Measurements from ENCODE around the gene SYT15.
"Not testable (repeated sequence)": the region's sequence is repeated elsewhere in the genome, so short reads cannot be mapped to it uniquely, and the experiment has no call there.

Gene SYT15

DNA sequence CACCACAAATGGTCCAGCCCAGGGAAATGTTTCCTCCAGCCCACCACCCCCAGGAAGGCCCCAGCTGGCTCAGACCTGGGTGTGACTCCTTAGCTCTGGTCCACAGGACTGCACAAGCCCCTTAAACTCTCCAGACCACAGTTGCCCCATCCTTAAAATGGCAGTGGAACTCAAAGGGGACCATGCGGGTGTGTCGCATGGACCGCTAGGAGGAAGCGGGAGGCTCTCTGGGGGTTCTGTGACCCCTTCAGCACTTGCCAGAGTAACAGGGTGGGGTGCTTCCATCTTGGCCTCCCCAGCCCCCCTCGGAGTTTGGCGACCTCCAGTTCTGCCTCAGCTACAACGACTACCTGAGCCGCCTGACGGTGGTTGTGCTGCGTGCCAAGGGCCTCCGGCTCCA, 5.3 kb downstream of the SYT15 start:
- H3K9ac ChIP-seq (ENCODE audit: insufficient read length); H3K27ac ChIP-seq; DNase-seq (ENCODE audit: low read depth, low spot score); H3K36me3 ChIP-seq (ENCODE audit: insufficient read depth, low read length); H3K4me3 ChIP-seq; H3K9me3 ChIP-seq (ENCODE audit: low read depth, low read length): not testable (repeated sequence)

- DNase-seq (ENCODE audit: low read depth, low spot score); H3K9me3 ChIP-seq (ENCODE audit: low read depth, low read length); H3K27ac ChIP-seq; H3K36me3 ChIP-seq (ENCODE audit: insufficient read depth, low read length); H3K4me3 ChIP-seq; H3K9ac ChIP-seq (ENCODE audit: insufficient read length): not testable (repeated sequence)
These were observed 6.3 kb downstream of the SYT15 start for GRCh38 chr10:46585246-46585645.

DNA sequence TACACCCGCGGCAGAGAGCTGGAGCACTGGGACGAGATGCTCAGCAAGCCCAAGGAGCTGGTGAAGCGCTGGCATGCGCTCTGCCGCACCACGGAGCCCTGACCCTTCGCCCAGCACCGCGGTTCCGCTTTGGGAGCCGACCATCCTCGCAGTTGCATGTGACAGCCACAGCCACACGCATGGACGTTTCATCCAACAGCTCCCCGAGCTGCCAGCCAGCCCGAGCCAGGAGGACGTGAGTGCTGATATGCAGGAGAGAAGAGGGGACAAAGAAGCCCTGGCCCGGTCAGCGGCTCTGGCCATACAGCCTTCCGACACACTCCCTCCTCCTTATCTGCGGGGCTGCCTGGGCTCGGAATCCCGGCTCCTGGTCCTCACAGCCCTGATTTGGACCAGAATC, 8.6 kb downstream of the SYT15 start:
- H3K4me3 ChIP-seq; H3K9ac ChIP-seq (ENCODE audit: insufficient read length); H3K27ac ChIP-seq; DNase-seq (ENCODE audit: low read depth, low spot score); H3K36me3 ChIP-seq (ENCODE audit: insufficient read depth, low read length); H3K9me3 ChIP-seq (ENCODE audit: low read depth, low read length): not testable (repeated sequence)

GRCh38 chr10:46588221-46588620, 9.3 kb downstream of the SYT15 start:
- not testable (repeated sequence) for H3K9me3 ChIP-seq (ENCODE audit: low read depth, low read length); H3K27ac ChIP-seq; H3K4me3 ChIP-seq

DNA sequence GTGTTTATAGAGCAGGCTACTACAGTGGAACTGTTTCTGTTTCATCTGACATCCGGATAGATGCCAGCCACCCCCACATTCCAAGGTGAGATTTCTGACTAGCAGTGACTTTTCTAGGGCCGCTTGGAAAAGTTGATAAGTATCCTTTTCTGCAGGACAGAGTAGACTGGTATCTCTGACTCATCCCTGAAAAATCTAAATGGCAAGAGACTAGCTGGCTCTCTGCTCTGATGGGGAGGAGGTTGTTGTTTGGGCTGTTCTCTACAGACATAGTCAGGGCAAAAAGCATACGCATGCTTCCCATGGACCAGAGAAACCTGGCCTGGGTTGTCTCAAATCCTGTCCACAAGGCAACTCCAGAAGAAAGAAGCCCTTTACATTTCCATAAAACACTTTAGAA, 10.7 kb downstream of the SYT15 start:
- not testable (repeated sequence) for H3K9ac ChIP-seq (ENCODE audit: insufficient read length); H3K36me3 ChIP-seq (ENCODE audit: insufficient read depth, low read length); H3K4me3 ChIP-seq; DNase-seq (ENCODE audit: low read depth, low spot score); H3K27ac ChIP-seq; H3K9me3 ChIP-seq (ENCODE audit: low read depth, low read length)

More at GRCh38 chr10:46588221-46588620, 9.3 kb downstream of the SYT15 start:
- not testable (repeated sequence) for DNase-seq (ENCODE audit: low read depth, low spot score); H3K9ac ChIP-seq (ENCODE audit: insufficient read length); H3K36me3 ChIP-seq (ENCODE audit: insufficient read depth, low read length)

GRCh38 chr10:46591053-46591452, 12.1 kb downstream of the SYT15 start:
- DNase-seq (ENCODE audit: low read depth, low spot score); H3K9ac ChIP-seq (ENCODE audit: insufficient read length); H3K27ac ChIP-seq; H3K9me3 ChIP-seq (ENCODE audit: low read depth, low read length); H3K4me3 ChIP-seq; H3K36me3 ChIP-seq (ENCODE audit: insufficient read depth, low read length): not testable (repeated sequence)

GRCh38 chr10:46593307-46593706, 14.4 kb downstream of the SYT15 start:
- H3K9ac ChIP-seq (ENCODE audit: insufficient read length); DNase-seq (ENCODE audit: low read depth, low spot score); H3K9me3 ChIP-seq (ENCODE audit: low read depth, low read length); H3K27ac ChIP-seq; H3K36me3 ChIP-seq (ENCODE audit: insufficient read depth, low read length); H3K4me3 ChIP-seq: not testable (repeated sequence)

GRCh38 chr10:46594453-46595063, 15.6 kb downstream of the SYT15 start:
- H3K9me3 ChIP-seq (ENCODE audit: low read depth, low read length); H3K27ac ChIP-seq; H3K36me3 ChIP-seq (ENCODE audit: insufficient read depth, low read length); DNase-seq (ENCODE audit: low read depth, low spot score); H3K9ac ChIP-seq (ENCODE audit: insufficient read length); H3K4me3 ChIP-seq: not testable (repeated sequence)

DNA sequence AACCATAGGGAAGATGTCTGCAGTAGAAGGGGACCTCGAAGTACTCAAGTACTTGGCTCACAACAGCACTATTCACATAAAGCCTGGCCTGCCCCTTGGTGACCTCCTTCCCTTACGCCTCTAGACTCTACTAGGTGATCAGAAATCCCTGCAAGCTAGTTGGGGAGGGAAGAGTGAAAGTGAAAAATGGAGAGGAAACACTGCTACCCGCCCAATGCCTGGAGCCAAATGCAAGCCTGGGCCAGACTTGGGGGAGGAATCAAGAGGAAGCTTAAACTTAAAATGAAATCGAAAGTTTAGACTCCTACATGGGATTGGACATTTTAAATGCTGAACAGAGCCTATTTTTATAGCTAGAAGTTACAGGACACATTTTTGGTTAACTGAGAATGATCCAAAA, 17.6 kb downstream of the SYT15 start:
- not testable (repeated sequence) for H3K27ac ChIP-seq; H3K36me3 ChIP-seq (ENCODE audit: insufficient read depth, low read length); DNase-seq (ENCODE audit: low read depth, low spot score); H3K4me3 ChIP-seq; H3K9me3 ChIP-seq (ENCODE audit: low read depth, low read length); H3K9ac ChIP-seq (ENCODE audit: insufficient read length)

DNA sequence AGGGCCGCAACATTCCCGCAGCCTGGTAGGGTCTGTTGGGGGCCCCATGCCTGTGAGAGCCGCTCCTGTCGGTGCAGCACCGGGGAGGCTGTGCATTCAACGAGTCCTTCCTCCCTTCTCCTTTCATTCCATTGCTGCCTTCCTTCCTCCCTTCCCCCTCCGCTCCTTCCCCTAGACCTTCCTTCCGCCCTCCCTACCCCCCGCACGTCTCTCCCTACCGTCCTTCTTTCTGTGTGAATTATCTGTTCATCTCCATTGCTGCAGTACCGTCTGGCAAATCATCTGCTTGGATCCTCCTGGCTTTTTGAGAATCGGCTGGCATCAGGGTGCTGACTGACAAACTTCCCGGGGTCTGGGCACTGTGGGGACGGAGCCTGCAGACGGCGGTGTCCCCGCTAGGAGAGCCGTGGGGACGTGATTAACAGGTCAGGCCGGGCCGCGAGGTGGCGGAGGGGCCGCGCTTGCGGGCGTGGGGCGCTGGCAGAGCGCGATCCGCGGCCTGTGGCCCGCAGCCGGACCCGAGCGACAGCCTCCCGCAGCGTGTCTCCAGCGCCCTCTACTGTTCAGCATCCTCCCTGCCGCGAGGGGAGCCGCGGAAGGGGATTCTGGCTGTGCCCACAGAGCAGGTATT, 18.8 kb downstream of the SYT15 start:
- not testable (repeated sequence) for H3K9ac ChIP-seq (ENCODE audit: insufficient read length); H3K27ac ChIP-seq; H3K9me3 ChIP-seq (ENCODE audit: low read depth, low read length); DNase-seq (ENCODE audit: low read depth, low spot score); H3K36me3 ChIP-seq (ENCODE audit: insufficient read depth, low read length); H3K4me3 ChIP-seq

- H3K4me3 ChIP-seq; H3K27ac ChIP-seq; H3K36me3 ChIP-seq (ENCODE audit: insufficient read depth, low read length); DNase-seq (ENCODE audit: low read depth, low spot score); H3K9me3 ChIP-seq (ENCODE audit: low read depth, low read length); H3K9ac ChIP-seq (ENCODE audit: insufficient read length): not testable (repeated sequence)
These were observed 21.6 kb downstream of the SYT15 start for GRCh38 chr10:46600516-46600915.

- H3K4me3 ChIP-seq; H3K9ac ChIP-seq (ENCODE audit: insufficient read length); H3K9me3 ChIP-seq (ENCODE audit: low read depth, low read length); DNase-seq (ENCODE audit: low read depth, low spot score); H3K36me3 ChIP-seq (ENCODE audit: insufficient read depth, low read length); H3K27ac ChIP-seq: not testable (repeated sequence)
These were observed 36.6 kb downstream of the SYT15 start for GRCh38 chr10:46615540-46615939.

GRCh38 chr10:46616227-46616626, 37.3 kb downstream of the SYT15 start:
- not testable (repeated sequence) for H3K9ac ChIP-seq (ENCODE audit: insufficient read length); DNase-seq (ENCODE audit: low read depth, low spot score); H3K27ac ChIP-seq; H3K4me3 ChIP-seq; H3K36me3 ChIP-seq (ENCODE audit: insufficient read depth, low read length); H3K9me3 ChIP-seq (ENCODE audit: low read depth, low read length)

DNA sequence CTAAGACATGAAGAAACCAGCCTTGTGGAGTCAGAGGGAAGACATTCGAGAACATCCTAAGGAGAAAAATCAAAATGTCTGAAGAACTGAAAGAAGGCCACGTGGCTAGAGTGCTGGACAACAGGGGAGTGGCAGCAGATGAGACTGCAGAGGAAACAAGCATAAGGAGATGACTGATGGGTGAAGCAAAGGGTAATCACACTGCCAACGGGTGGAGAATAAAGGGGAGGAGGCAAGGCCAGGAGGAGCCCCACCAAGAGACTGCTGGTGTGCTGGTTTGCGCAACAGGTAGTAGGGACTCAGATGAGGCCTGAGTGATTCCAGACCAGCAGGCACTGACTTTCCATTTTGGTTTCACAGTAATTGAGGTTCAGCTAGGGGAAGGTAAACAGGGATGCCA, 38.2 kb downstream of the SYT15 start:
- H3K9me3 ChIP-seq (ENCODE audit: low read depth, low read length); H3K36me3 ChIP-seq (ENCODE audit: insufficient read depth, low read length); H3K4me3 ChIP-seq; H3K9ac ChIP-seq (ENCODE audit: insufficient read length); H3K27ac ChIP-seq; DNase-seq (ENCODE audit: low read depth, low spot score): not testable (repeated sequence)

DNA sequence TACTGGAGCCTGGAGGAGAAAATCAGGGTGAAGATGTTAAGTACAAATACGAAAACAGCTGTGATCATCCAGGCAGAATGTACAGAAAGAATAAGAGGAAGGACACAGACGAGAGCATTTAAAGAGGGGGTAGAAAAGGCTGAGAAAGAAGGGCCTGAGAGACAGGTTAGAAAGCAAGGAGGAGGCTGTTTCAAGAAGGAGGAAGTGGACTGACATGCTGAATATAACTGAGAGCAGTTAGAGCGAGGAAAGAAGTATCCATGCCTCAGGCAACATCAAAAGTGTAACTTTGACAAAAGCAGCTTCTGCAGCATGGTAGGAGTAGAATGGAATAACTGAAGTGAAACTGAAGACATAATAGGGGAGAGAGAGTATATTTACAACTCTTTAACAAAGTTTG, 39.0 kb downstream of the SYT15 start:
- not testable (repeated sequence) for H3K9me3 ChIP-seq (ENCODE audit: low read depth, low read length); H3K9ac ChIP-seq (ENCODE audit: insufficient read length); H3K4me3 ChIP-seq; H3K27ac ChIP-seq; H3K36me3 ChIP-seq (ENCODE audit: insufficient read depth, low read length); DNase-seq (ENCODE audit: low read depth, low spot score)
